ENCODE measurements around the gene UBR3.

DNA sequence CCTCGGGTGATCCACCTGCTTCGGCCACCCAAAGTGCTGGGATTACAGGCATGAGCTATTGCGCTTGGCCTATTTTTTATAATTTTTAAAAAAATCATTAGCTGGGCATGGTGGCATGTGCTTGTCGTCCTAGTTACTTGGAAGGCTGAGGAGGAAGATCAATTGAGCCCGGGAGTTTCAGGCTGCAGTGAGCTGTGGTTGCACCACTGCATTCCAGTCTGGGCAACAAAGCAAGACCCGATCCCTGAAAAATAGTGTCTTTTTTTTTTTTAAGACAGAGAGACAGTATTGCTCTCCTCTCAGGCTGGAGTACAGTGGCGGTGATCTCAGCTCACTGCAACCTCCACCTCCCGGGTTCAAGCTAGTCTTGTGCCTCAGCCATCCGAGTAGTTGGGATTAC is 23.8 kb upstream of the UBR3 start:
- TF ChIP-seq, protein P1, sequence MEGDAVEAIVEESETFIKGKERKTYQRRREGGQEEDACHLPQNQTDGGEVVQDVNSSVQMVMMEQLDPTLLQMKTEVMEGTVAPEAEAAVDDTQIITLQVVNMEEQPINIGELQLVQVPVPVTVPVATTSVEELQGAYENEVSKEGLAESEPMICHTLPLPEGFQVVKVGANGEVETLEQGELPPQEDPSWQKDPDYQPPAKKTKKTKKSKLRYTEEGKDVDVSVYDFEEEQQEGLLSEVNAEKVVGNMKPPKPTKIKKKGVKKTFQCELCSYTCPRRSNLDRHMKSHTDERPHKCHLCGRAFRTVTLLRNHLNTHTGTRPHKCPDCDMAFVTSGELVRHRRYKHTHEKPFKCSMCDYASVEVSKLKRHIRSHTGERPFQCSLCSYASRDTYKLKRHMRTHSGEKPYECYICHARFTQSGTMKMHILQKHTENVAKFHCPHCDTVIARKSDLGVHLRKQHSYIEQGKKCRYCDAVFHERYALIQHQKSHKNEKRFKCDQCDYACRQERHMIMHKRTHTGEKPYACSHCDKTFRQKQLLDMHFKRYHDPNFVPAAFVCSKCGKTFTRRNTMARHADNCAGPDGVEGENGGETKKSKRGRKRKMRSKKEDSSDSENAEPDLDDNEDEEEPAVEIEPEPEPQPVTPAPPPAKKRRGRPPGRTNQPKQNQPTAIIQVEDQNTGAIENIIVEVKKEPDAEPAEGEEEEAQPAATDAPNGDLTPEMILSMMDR (IDR thresholded peaks at IDR 0.05; ENCODE audit: low read length), result no peak
- TF ChIP-seq EZH2 (optimal IDR thresholded peaks at IDR 0.05; ENCODE audit: low read depth, low read length), result no peak
- no peak for TF ChIP-seq EZH2phosphoT487 (IDR thresholded peaks at IDR 0.05; ENCODE audit: low read length)

Data from MM.1S (cell line).